ENCODE results near the gene RHBG. TPM values are rescaled to one million over a fixed set of nuclear protein-coding genes. Genes with fewer than 3 reads are reported as not detected.

The RHBG gene
- total and polyA plus RNA-seq, 2 donors (not counting 3 experiments of a cell fraction or from before 2014, with no cell fraction given): not detected

- H3K9ac ChIP-seq (replicated peaks; ENCODE audit: extremely low read depth, insufficient read depth, low read length): no peak overlapping the region
- H4K20me1 ChIP-seq (replicated peaks; ENCODE audit: control insufficient read depth, extremely low read depth, insufficient read depth, low read length): no peaks in the 10 kb centered on the region
- no peak overlapping the region for H3K4me2 ChIP-seq (ENCODE audit: insufficient read depth, low read length)
- FAIRE-seq (no peak), DNase-seq (ENCODE audit: low read depth, low spot score) (no peak)
- CTCF ChIA-PET: interaction anchor here (2.7 to 10.2 kb wide), 2 partner anchors 19 to 79 kb away, joined by 11 to 96 read pairs; no protein-coding TSS in a partner anchor
- H3K9me1 ChIP-seq (replicated peaks; ENCODE audit: control insufficient read depth, extremely low read depth, insufficient read depth, low read length): no peaks in the 10 kb centered on the region
- H3K9me3 ChIP-seq (replicated peaks; ENCODE audit: control insufficient read depth, insufficient read depth, low read length): no peaks in the 10 kb centered on the region
- POLR2A ChIA-PET: no interaction called here
- H3K4me1 ChIP-seq (ENCODE audit: control insufficient read depth, extremely low read depth, insufficient read depth, low read length): peaks cover 6% of the 10 kb centered on the region
- dilution Hi-C loops (cut with MboI; ENCODE audit: extremely low pct_ligation_motif_present, low sequenced_read_pairs) (no loop called here), intact Hi-C loops (cut with micrococcal nuclease) (no loop called here)
- no peaks in the 10 kb centered on the region for H3K79me2 ChIP-seq (ENCODE audit: control insufficient read depth, insufficient read depth, low read length)
- no TSS peak for BruUV-seq (replicated peaks)
- no peaks in the 10 kb centered on the region for H3K36me3 ChIP-seq (ENCODE audit: control insufficient read depth in 2 of 2, extremely low read depth in 1 of 2, insufficient read depth in 2 of 2, low read length in 2 of 2)
- no peak for TF ChIP-seq EZH2 (IDR thresholded peaks at IDR 0.05; ENCODE audit: borderline replicate concordance, low read depth, low read length, severe bottlenecking)
- no peak for TF ChIP-seq MAX (IDR thresholded peaks at IDR 0.05; ENCODE audit: insufficient read depth, insufficient read length)
- TF ChIP-seq JUN (IDR thresholded peaks at IDR 0.05; ENCODE audit: borderline replicate concordance, insufficient read depth, insufficient read length, low read depth): no peak
- TF ChIP-seq GATA2 (IDR thresholded peaks at IDR 0.05; ENCODE audit: insufficient read depth, insufficient read length, low read depth, low read length): no peak
- no peak for TF ChIP-seq POLR2A (IDR thresholded peaks at IDR 0.05; ENCODE audit: low read depth, low read length)
- no peak for TF ChIP-seq POLR2AphosphoS5 (IDR thresholded peaks at IDR 0.05; ENCODE audit: insufficient read depth, low read depth, low read length)
- TF ChIP-seq CTCF (IDR thresholded peaks at IDR 0.05; ENCODE audit: extremely low read depth in 1 of 2, insufficient read depth in 1 of 2, low read depth in 1 of 2, low read length in 2 of 2): no peak
- TF ChIP-seq MYC (IDR thresholded peaks at IDR 0.05; ENCODE audit: low read depth, low read length): no peak
- no peak overlapping the region for H3K27ac ChIP-seq (ENCODE audit: insufficient read depth, low read depth, low read length)
- H3K4me3 ChIP-seq (replicated peaks in 1 of 3; ENCODE audit: insufficient read depth in 1 of 3, low read depth in 1 of 3, low read length in 3 of 3): no peak overlapping the region
- H2AFZ ChIP-seq (ENCODE audit: low read depth, low read length): no peak overlapping the region
- H3K27me3 ChIP-seq (ENCODE audit: control insufficient read depth in 2 of 2, insufficient read depth in 2 of 2, low read length in 2 of 2): peaks cover 12 to 41% of the 10 kb centered on the region in 2 experiments
These were observed 2.4 kb upstream of the RHBG start for GRCh38 chr1:156366378-156367166.

All from endothelial cell of umbilical vein (primary cell).